Large intestine (tissue), 3 donors: ENCODE results near the gene CTNS. TPM values are rescaled to one million over a fixed set of nuclear protein-coding genes. Genes with fewer than 3 reads are reported as not detected.
"Not testable (repeated sequence)": the region's sequence is repeated elsewhere in the genome, so short reads cannot be mapped to it uniquely, and the experiment has no call there.

ENCODE experiments used
- DNase-seq, 2 donors: peaks; one replicate each; pipeline versions ENCODE4 v3.0.0 to v3.0.0-alpha.2; 2013
- H3K27ac ChIP-seq: one replicate; pipeline ENCODE4 v1.5.1; 2013; ENCODE audit warnings: low read length
- H3K27me3 ChIP-seq: 2 replicates; pipeline ENCODE4 v1.6.1; 2013; ENCODE audit warnings: low read length; ENCODE audit not compliant: control insufficient read depth, insufficient read depth
- H3K36me3 ChIP-seq: 2 replicates; pipeline ENCODE4 v1.6.1; 2013; ENCODE audit warnings: low read length; ENCODE audit not compliant: control insufficient read depth, insufficient read depth
- H3K4me1 ChIP-seq: one replicate; pipeline ENCODE4 v1.6.1; 2013; ENCODE audit warnings: low read length; ENCODE audit not compliant: control insufficient read depth, insufficient read depth
- H3K4me3 ChIP-seq: one replicate; pipeline ENCODE4 v1.5.1; 2013; ENCODE audit warnings: low read length
- H3K9me3 ChIP-seq: one replicate; pipeline ENCODE4 v1.6.1; 2013; ENCODE audit warnings: mild to moderate bottlenecking, low read depth, low read length, moderate library complexity; ENCODE audit not compliant: control insufficient read depth
- WGBS: methylation state at CpG from one replicate; pipeline ENCODE4 v1.1.5; 2013; ENCODE audit warnings: low lambda C conversion rate; ENCODE audit not compliant: insufficient coverage; 5-methylcytosine and 5-hydroxymethylcytosine counted together
- polyA plus RNA-seq: library from polyadenylated mRNA; unstranded; fragments of 120-200 nt; gene quantifications from one replicate; pipeline ENCODE4 v1.2.1, GENCODE V29; 2013

The CTNS gene
- polyA plus RNA-seq, 1 donor, result 21.7 TPM

DNA sequence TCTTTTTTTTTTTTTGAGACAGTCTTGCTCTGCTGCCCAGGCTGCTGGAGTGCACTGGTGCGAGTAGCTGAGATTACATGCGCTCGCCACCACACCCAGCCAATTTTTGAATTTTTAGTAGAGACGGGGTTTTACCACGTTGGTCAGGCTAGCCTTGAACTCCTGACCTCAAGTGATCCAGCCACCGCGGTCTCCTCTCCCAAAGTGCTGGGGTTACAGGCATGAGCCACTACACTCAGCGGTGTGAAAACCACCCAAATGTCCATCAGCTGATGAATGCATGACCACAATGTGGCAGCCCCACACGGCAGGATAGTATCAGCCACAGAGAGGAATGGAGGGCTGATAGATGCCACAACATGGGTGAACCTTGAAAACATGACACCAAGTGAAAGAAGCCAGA, 57.3 kb downstream of the CTNS start:
- Histone ChIP-seq H3K4me3 (no peak overlapping the region), H3K36me3 (no peaks in the 10 kb centered on the region), H3K9me3 (peaks cover 3% of the 10 kb centered on the region), H3K27ac (no peak overlapping the region), H3K4me1 (peaks cover 10% of the 10 kb centered on the region), H3K27me3 (peaks cover 62% of the 10 kb centered on the region)
- no CpG with 5 or more reads among the region's 9 CpGs for WGBS
- DNase-seq, result no peak

DNA sequence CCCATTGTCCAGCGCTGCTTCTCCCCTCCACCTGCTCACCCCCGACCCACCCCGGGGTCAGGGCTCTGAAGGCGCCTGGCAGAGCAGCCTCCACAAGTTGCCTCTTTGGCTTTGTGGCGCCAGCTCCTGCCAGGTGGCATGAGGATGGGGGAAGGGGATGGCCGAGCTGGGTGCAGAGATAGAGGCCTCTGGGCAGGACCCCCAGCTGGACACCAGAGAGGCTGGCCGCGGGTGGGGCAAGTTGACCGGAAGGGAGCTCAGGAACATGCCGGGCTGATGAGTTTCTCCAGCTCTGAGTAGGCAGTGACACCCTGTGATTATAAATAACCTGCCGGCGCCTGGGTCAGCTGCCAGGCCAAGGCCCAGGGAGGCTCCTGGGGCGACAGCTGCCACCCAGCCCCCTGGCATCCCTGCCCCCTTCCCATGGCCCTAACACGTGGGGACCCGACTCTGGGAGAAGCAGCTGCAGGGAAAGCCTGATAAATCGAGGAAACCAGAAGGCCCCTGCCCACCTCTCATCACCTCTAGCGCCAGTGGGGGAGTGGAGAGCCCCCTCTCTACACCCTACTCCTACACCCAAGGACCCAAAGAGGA, 58.7 kb downstream of the CTNS start:
- H3K9me3 ChIP-seq, result no peaks in the 10 kb centered on the region
- H3K27ac ChIP-seq, result no peak overlapping the region
- peaks cover 62% of the 10 kb centered on the region for H3K27me3 ChIP-seq
- H3K4me3 ChIP-seq, result no peak overlapping the region
- H3K36me3 ChIP-seq, result no peaks in the 10 kb centered on the region
- no peak for DNase-seq
- H3K4me1 ChIP-seq, result peaks cover 10% of the 10 kb centered on the region
- WGBS, result no CpG with 5 or more reads among the region's 17 CpGs

DNA sequence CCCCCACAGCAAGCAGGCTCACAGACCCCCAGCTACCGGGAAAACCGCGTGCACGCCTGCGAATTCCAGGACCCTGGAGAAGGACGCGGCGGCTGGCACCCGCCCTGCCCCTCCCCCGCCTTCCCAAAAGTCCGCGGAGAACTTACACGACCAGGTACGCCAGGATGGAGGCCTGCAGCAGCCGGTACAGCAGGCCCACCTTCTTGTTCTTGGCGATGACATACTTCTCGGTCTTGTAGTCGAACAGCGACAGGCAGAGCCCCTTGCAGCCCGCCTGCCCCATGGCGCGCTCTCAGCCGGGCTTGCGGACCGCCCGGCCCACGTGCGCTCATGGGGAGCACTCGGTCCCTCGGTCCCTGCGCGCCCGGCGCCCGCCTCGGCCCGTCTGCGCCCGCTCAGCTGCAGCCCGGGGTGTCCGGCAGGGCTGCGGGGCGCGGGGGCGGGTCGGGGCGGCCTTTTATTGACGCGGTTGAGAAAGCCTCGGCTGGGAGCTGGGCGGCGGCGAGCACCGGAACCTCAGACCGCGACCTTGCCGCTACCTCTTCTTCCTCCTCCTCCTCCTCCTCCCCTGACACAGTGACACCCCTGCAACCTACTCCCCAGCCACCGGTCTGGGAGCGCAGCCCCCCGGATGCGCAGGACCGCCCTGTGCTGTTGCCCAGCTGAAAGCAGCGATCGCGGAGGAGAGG, 59.3 kb downstream of the CTNS start, which contains the start of gene P2RX5:
P2RX5 (minus strand) TSS at position 433 of the 689 bp plus-strand sequence; CDS start at position 283, 150 bp downstream.
- Histone ChIP-seq H3K36me3 (no peaks in the 10 kb centered on the region), H3K4me3 (no peak within 1 kb of the TSS), H3K27me3 (peaks cover 62% of the 10 kb centered on the region), H3K4me1 (peaks cover 10% of the 10 kb centered on the region), H3K9me3 (no peaks in the 10 kb centered on the region), H3K27ac (no peak within 1 kb of the TSS)
- WGBS, result no CpG with 5 or more reads among the region's 65 CpGs
- DNase-seq, result peak in 1 of 2 donors; percentile 47

DNA sequence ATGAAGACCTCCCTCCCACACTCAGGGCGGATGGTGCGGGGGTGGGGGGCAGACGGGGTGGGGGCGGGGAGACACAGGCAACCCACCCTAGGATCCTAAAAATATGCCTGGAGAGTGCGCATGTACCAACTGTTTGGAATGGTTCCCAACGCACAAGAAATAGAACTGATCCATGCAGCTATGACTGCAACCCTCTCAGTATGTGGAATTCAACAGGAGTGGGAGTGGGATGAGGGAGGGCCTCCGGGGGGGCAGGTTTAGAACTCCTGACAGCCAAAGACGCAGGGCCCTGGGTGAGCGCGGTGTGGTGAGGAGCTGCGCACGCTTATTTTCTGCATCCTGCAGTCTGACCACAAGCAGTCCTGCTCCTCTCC, 60.5 kb downstream of the CTNS start:
- WGBS, result no CpG with 5 or more reads among the region's 12 CpGs
- H3K27me3 ChIP-seq, result peaks cover 57% of the 10 kb centered on the region

DNA sequence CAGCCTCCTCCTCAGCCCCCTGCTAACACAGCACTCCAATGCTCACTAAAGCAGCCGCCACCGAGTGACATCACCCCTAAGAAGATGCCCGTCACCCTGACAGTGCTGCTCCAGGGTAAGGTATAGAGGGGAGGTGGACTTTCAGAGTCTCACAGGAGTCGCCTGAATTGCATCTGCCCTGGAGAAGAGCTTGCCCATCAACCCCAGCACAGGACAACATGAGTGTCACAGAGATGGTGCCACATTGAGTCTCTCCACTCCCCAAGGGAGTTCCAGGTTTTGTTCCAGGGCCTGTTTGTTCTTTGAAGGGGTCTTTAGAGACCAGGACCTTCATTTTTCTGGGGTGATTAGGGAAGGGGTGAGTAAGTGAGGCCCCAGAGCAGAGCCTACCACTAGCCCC, 61.6 kb downstream of the CTNS start:
- no peak for DNase-seq
- no CpG with 5 or more reads among the region's 4 CpGs for WGBS
- Histone ChIP-seq H3K9me3 (no peaks in the 10 kb centered on the region), H3K4me1 (peaks cover 10% of the 10 kb centered on the region), H3K27ac (no peak overlapping the region), H3K36me3 (no peaks in the 10 kb centered on the region), H3K4me3 (no peak overlapping the region), H3K27me3 (peaks cover 52% of the 10 kb centered on the region)

More for the DNA sequence above, 60.5 kb downstream of the CTNS start:
- H3K27ac ChIP-seq, result no peak overlapping the region
- H3K4me3 ChIP-seq, result no peak overlapping the region
- H3K36me3 ChIP-seq, result no peaks in the 10 kb centered on the region
- no peak for DNase-seq
- H3K9me3 ChIP-seq, result no peaks in the 10 kb centered on the region
- peaks cover 10% of the 10 kb centered on the region for H3K4me1 ChIP-seq

DNA sequence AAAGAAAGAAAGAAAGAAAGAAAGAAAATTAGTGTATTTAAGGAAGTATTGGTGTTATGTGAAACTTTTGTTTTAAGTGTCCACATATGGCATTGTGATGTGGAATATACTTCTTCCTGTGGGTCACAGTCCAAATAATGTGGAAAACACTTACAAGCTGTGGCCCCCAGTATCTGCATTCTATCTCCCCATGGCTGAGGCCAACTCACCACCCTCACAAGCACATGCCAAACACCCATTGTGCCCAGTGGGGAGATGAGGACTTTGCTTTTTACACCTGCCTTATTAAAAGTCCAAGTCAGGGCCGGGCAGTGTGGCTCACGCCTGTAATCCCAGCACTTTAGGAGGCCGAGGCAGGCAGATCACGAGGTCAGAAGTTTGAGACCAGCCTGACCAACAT, 63.4 kb downstream of the CTNS start:
- H3K27ac ChIP-seq, result no peak overlapping the region
- WGBS, result no CpG with 5 or more reads among the region's 4 CpGs
- no peak overlapping the region for H3K4me3 ChIP-seq
- H3K36me3 ChIP-seq, result no peaks in the 10 kb centered on the region
- peaks cover 10% of the 10 kb centered on the region for H3K4me1 ChIP-seq
- peak; percentile 57 to 79 for DNase-seq
- no peaks in the 10 kb centered on the region for H3K9me3 ChIP-seq
- H3K27me3 ChIP-seq, result peaks cover 36% of the 10 kb centered on the region

DNA sequence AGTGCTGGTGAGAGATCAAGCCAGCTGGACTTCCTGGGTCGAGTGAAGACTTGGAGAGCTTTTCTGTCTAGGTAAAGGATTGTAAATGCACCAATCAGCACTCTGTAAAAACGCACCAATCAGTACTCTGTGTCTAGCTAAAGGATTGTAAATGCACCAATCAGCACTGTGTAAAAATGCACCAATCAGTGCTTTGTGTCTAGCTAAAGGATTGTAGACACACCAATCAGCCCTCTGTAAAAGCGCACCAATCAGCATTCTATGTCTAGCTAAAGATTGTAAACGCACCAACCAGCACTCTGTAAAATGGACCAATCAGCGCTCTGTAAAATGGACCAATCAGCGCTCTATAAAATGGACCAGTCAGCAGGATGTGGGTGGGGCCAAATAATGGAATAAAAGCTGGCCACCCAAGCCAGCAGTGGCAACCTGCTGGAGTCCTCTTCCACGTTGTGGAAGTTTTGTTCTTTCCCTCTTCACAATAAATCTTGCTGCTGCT, 65.5 kb downstream of the CTNS start:
- not testable (repeated sequence) for H3K27ac ChIP-seq, H3K9me3 ChIP-seq, H3K36me3 ChIP-seq, H3K4me1 ChIP-seq, DNase-seq, H3K4me3 ChIP-seq
- H3K27me3 ChIP-seq, result peaks cover 16% of the 10 kb centered on the region
- no CpG with 5 or more reads among the region's 7 CpGs for WGBS

DNA sequence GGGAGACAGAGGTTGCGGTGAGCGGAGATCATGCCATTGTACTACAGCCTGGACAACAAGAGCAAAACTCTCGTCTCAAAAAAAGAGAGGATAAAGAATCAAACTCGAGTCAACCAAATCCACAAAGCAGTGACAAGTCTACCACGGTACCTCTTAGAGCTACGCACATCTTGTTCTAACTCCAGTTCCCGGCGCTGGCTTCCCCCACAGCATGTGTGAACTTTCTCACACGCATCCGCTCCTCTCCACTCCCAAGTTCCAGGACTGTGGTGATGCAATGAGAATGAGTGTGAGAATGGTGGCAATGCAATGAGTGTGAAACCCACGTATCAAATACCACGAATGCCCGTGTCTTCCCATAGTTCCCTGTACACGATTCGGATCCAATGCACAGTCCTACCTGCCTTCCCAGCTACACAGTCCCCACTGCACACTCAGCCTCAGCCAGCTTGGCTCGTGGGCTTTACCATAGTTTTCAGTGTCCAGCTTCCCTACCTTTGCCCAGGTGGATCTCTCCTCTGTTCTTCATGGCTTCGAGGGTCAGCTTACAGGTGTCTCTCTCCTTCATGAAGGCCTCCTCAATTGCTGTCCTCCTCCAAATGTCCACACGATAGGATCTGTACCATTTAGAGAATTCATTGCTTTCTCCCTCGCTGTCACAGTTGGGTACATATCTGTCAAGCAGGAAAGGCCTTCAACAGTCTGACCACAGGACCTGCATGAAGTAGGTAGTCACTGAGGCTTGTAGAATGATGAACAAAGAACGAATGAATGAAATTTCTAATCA, 68.6 kb downstream of the CTNS start:
- 100% methylated on average over 1 of the region's 20 CpGs for WGBS
- Histone ChIP-seq H3K27ac (no peak overlapping the region), H3K9me3 (no peaks in the 10 kb centered on the region), H3K4me1 (no peaks in the 10 kb centered on the region), H3K36me3 (no peaks in the 10 kb centered on the region), H3K27me3 (no peaks in the 10 kb centered on the region), H3K4me3 (no peak overlapping the region)
- DNase-seq, result no peak

DNA sequence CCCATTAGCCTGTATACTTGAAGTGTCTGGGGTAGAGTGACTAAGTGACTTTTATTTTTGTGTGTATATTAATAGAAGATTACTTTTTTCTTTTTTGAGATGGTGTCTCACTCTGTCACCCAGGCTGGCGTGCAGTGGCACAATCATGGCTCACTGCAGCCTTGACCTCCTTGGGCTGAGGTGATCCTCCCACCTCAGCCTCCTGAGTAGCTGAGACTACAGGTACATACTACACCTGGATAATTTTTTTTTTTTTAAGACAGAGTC, 69.1 kb downstream of the CTNS start:
- not testable (repeated sequence) for H3K27me3 ChIP-seq, H3K9me3 ChIP-seq, H3K36me3 ChIP-seq, DNase-seq, H3K27ac ChIP-seq, H3K4me1 ChIP-seq, H3K4me3 ChIP-seq
- WGBS, result no CpG with 5 or more reads among the region's 1 CpG

DNA sequence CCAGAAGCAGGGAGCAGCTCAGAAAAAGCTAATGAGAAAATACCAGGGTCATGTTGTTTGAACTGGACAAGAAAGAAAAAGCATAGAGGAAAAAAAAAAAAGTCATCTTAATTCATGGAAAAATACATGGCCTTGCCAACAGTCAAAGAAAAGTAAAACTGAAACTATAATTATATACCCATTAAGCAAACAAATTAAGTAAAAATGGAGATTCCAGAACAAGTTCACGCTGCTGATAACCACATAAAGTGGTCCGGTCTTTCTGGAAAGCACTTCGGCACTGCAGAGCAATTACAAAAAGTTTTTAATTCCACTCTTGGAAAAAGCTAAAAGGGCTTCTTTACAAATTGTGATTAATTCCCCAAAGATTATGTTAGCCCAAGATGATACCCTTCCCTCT, 71.8 kb downstream of the CTNS start:
- Histone ChIP-seq H3K27me3 (no peaks in the 10 kb centered on the region), H3K36me3 (peaks cover 14% of the 10 kb centered on the region), H3K4me1 (no peaks in the 10 kb centered on the region), H3K9me3 (no peaks in the 10 kb centered on the region), H3K4me3 (no peak overlapping the region), H3K27ac (no peak overlapping the region)
- no CpG with 5 or more reads among the region's 3 CpGs for WGBS
- no peak for DNase-seq
